OCI-LY7 (cell line): ENCODE data around the gene OR2V2. TPM values are rescaled to one million over a fixed set of nuclear protein-coding genes. Genes with fewer than 3 reads are reported as not detected.

ENCODE experiments used
- BruUV-seq: library from RNA; stranded (reverse); fragments of 400-500 nt; replicated peaks from 2 replicates; lab custom pipeline; 2021; lab: Mats Ljungman, UMichigan
- CTCF ChIA-PET: fragments of 300-600 bp; sonication (Branson Sonifier 250); formaldehyde crosslinking; loops from one replicate; lab custom pipeline; 2022; ENCODE audit warnings: antibody characterized with exemption; ENCODE audit not compliant: unreplicated experiment; lab: Charles Lee
- POLR2A ChIA-PET: fragments of 300-600 bp; sonication (Branson Sonifier 250); formaldehyde crosslinking; loops from one replicate; lab custom pipeline; 2022; ENCODE audit warnings: antibody characterized with exemption; lab: Charles Lee
- DNase-seq: peaks from one replicate; pipeline ENCODE4 v3.0.0-alpha.2; 2015; ENCODE audit warnings: low spot score
- H2AFZ ChIP-seq: fragments of 200-600 bp; sonication (generic), shearing (Covaris generic); 2 replicates; pipeline ENCODE4 v1.6.1; 2014; ENCODE audit warnings: mild to moderate bottlenecking, antibody characterized with exemption, low read length, moderate library complexity
- H3K27ac ChIP-seq: fragments of 200-600 bp; sonication (generic); 2 replicates; pipeline ENCODE4 v1.5.1; 2014; ENCODE audit warnings: mixed run types, low read depth, mild to moderate bottlenecking, moderate library complexity, low read length, inconsistent platforms; ENCODE audit not compliant: poor library complexity, severe bottlenecking
- H3K36me3 ChIP-seq: fragments of 200-600 bp; sonication (generic); 2 replicates; pipeline ENCODE4 v1.6.1; 2014; ENCODE audit warnings: mild to moderate bottlenecking, antibody characterized with exemption, low read length, moderate library complexity, mixed read lengths; ENCODE audit not compliant: insufficient read depth
- H3K4me1 ChIP-seq: fragments of 200-600 bp; sonication (generic); 2 replicates; pipeline ENCODE4 v1.5.1; 2014; ENCODE audit warnings: mild to moderate bottlenecking, low read length; ENCODE audit not compliant: insufficient read depth, poor library complexity, severe bottlenecking
- H3K4me2 ChIP-seq: fragments of 200-600 bp; sonication (generic); 2 replicates; pipeline ENCODE4 v1.6.1; 2014; ENCODE audit warnings: mild to moderate bottlenecking, low read length
- H3K4me3 ChIP-seq: fragments of 200-600 bp; sonication (generic); 2 replicates; pipeline ENCODE4 v1.5.1; 2014; ENCODE audit warnings: mild to moderate bottlenecking, low read depth, low read length; ENCODE audit not compliant: poor library complexity, severe bottlenecking
- H3K79me2 ChIP-seq: fragments of 200-600 bp; sonication (generic); 2 replicates; pipeline ENCODE4 v1.6.1; 2016; ENCODE audit warnings: low read depth, mild to moderate bottlenecking, low read length, moderate library complexity, mixed read lengths; ENCODE audit not compliant: insufficient read depth
- H3K9me2 ChIP-seq: fragments of 200-600 bp; sonication (generic); 2 replicates; pipeline ENCODE4 v1.6.1; 2016; ENCODE audit warnings: mild to moderate bottlenecking, low read length, mixed read lengths; ENCODE audit not compliant: insufficient read depth
- H3K9me3 ChIP-seq: fragments of 200-600 bp; sonication (generic); 2 replicates; pipeline ENCODE4 v1.6.1; 2014; ENCODE audit warnings: mild to moderate bottlenecking, mixed run types, low read length, mixed read lengths
- H4K20me1 ChIP-seq: fragments of 200-600 bp; sonication (generic); 2 replicates; pipeline ENCODE4 v1.6.1; 2014; ENCODE audit warnings: mild to moderate bottlenecking, antibody characterized with exemption, low read length, moderate library complexity, mixed read lengths; ENCODE audit not compliant: insufficient read depth
- EZH2phosphoT487 ChIP-seq: fragments of 200-600 bp; sonication (generic); IDR thresholded peaks from 2 replicates; pipeline ENCODE4 v1.6.1; 2018; ENCODE audit warnings: low read depth, borderline replicate concordance, mild to moderate bottlenecking, mixed run types, antibody characterized with exemption, low read length, moderate library complexity, mixed read lengths
- intact Hi-C: fragments of 100-400 bp; cut with micrococcal nuclease; formaldehyde crosslinking; loops from one replicate; pipeline ENCODE4 v1.10.0; 2022; ENCODE audit not compliant: unreplicated experiment
- total RNA-seq, 2 experiments: library from RNA; depleted of rRNA in 1 of 2; stranded (reverse); fragments of >200 nt in 1 of 2; shearing (Covaris generic) in 1 of 2; gene quantifications; 2 replicates each; pipeline ENCODE4 v1.2.3, GENCODE V29; 2014 to 2022
- TF ChIP-seq, protein P1 (sequence below): fragments of 200-600 bp; sonication (generic); conservative IDR thresholded peaks from 2 replicates; pipeline ENCODE4 v1.5.1; 2014; ENCODE audit warnings: mild to moderate bottlenecking, antibody characterized with exemption, low read length, moderate library complexity, mixed read lengths

Gene OR2V2
- total RNA-seq, 2 experiments from 2014 or later, result 0.06 TPM; not detected in 1

DNA sequence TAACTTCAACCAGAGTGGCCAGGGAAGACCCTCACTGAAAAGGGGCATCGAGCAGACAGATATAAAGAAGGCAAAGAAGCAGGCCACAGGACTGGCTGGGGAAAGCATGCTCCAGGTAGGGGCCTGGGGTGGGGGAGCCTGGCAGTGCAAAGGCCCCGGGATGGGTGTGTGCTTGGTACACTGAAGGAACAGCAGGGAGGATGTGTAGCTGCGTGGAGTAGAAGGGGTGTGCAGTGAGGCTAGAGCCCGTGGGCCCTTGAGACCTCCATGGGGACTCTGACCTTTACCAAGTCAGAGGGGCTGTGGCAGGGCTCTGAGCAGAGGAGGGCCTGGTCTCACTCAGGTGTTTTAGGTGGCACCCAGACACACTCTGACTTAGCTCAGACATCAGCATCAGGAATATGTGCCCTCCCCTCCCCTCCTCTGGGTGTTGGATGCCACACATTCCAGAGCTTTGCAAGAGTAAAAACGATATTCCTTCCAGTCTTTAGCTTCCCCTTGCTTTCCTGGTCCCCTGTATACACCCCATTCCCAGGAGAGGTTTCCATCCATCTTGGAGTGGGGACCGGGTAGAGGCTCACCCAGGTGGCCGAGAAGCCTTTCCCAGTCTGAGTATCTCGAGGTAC, 50.1 kb downstream of the OR2V2 start:
- Histone ChIP-seq H3K4me2 (no peak overlapping the region), H3K9me3 (no peaks in the 10 kb centered on the region), H3K79me2 (peaks cover 5% of the 10 kb centered on the region; the same call in 1 of the 2 replicates), H4K20me1 (no peaks in the 10 kb centered on the region), H3K9me2 (no peaks in the 10 kb centered on the region), H3K36me3 (no peaks in the 10 kb centered on the region), H2AFZ (no peak overlapping the region), H3K4me1 (peaks cover 49% of the 10 kb centered on the region), H3K4me3 (no peak overlapping the region), H3K27ac (no peak overlapping the region)
- no peak for TF ChIP-seq EZH2phosphoT487
- TF ChIP-seq, protein P1, sequence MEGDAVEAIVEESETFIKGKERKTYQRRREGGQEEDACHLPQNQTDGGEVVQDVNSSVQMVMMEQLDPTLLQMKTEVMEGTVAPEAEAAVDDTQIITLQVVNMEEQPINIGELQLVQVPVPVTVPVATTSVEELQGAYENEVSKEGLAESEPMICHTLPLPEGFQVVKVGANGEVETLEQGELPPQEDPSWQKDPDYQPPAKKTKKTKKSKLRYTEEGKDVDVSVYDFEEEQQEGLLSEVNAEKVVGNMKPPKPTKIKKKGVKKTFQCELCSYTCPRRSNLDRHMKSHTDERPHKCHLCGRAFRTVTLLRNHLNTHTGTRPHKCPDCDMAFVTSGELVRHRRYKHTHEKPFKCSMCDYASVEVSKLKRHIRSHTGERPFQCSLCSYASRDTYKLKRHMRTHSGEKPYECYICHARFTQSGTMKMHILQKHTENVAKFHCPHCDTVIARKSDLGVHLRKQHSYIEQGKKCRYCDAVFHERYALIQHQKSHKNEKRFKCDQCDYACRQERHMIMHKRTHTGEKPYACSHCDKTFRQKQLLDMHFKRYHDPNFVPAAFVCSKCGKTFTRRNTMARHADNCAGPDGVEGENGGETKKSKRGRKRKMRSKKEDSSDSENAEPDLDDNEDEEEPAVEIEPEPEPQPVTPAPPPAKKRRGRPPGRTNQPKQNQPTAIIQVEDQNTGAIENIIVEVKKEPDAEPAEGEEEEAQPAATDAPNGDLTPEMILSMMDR, result no peak
- POLR2A ChIA-PET, result interaction anchor here (1.4 to 2.5 kb wide), 3 partner anchors 10 to 25 kb away, joined by 3 to 11 read pairs (median 4); no protein-coding TSS in a partner anchor
- CTCF ChIA-PET, result interaction anchor here (1.0 to 1.1 kb wide), 2 partner anchors 11 to 25 kb away, joined by 3 to 4 read pairs; no protein-coding TSS in a partner anchor
- intact Hi-C loops, result no loop called here
- BruUV-seq, result no TSS peak
- no peak for DNase-seq

DNA sequence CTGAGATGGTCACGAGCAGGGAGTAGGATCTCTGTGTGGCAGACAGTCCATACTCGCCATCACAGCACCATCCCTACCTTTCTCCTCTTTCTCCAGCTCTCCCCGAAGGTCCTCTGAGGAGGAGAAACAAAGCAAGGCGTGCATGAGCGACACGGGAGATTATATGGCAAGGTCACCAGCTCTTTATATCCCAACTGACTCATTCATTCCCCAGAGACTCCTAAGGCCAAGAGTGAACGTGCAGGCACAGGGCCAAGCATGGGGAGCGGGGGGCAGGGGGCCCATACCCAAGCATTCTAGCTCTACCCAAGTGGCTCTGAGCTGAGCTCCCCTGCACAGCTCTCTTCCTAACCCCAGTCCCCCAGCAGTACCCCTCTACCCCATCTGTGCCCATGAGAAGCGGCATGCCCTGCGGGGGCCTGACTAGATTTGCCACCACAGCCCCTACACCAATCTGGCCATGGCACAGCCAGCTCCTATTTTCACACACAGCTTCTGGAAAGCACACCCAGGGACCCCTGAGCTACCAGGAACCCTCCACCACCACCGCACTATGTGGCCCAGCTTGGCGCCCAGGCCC, 50.8 kb downstream of the OR2V2 start:
- Histone ChIP-seq H2AFZ (no peak overlapping the region), H3K4me1 (peaks cover 41% of the 10 kb centered on the region), H3K27ac (no peak overlapping the region), H3K9me3 (no peaks in the 10 kb centered on the region), H3K4me3 (no peak overlapping the region), H3K79me2 (no peaks in the 10 kb centered on the region), H3K4me2 (peak overlapping the region; percentile 42; the same call in 1 of the 2 replicates), H3K9me2 (no peaks in the 10 kb centered on the region), H4K20me1 (no peaks in the 10 kb centered on the region), H3K36me3 (no peaks in the 10 kb centered on the region)
- no peak for TF ChIP-seq EZH2phosphoT487
- TF ChIP-seq, protein P1, result no peak
- ChIA-PET CTCF (interaction anchor here (1.0 to 1.1 kb wide), 2 partner anchors 10 to 24 kb away, joined by 3 to 4 read pairs; no protein-coding TSS in a partner anchor), POLR2A (interaction anchor here (1.4 to 2.5 kb wide), 2 partner anchors 9 to 26 kb away, joined by 4 to 11 read pairs; no protein-coding TSS in a partner anchor)
- intact Hi-C loops, result no loop called here
- BruUV-seq, result no TSS peak
- no peak for DNase-seq
